OCI-LY1 (cell line): ENCODE data around the gene EIF5.

Experiments
- CTCF ChIP-seq: fragments of 200-600 bp; sonication (generic), shearing (Covaris generic); IDR thresholded peaks from 2 replicates; pipeline ENCODE4 v1.5.1; 2017; ENCODE audit warnings: mild to moderate bottlenecking, antibody characterized with exemption, low read length, moderate library complexity, mixed read lengths
- EZH2 ChIP-seq: fragments of 200-600 bp; sonication (generic), shearing (Covaris generic); IDR thresholded peaks from 2 replicates; pipeline ENCODE4 v1.8.0; 2017; ENCODE audit warnings: borderline replicate concordance, mixed run types, mild to moderate bottlenecking, antibody characterized with exemption, low read length, moderate library complexity, mixed read lengths

GRCh38 chr14:103384450-103385151 lies 50.6 kb downstream of the EIF5 start:
- no peak for TF ChIP-seq CTCF
- TF ChIP-seq EZH2: no peak
